Measurements from ENCODE around the gene PCCA.
"Not testable (repeated sequence)": the region's sequence is repeated elsewhere in the genome, so short reads cannot be mapped to it uniquely, and the experiment has no call there.

PCCA gene

GRCh38 chr13:100197591-100198365 lies 108.9 kb downstream of the PCCA start:
- DNase-seq: no peak

- no peak for DNase-seq
These were observed 114.9 kb downstream of the PCCA start for GRCh38 chr13:100203696-100204367.

- DNase-seq: no peak
These were observed 119.1 kb downstream of the PCCA start for GRCh38 chr13:100208002-100208401.

DNA sequence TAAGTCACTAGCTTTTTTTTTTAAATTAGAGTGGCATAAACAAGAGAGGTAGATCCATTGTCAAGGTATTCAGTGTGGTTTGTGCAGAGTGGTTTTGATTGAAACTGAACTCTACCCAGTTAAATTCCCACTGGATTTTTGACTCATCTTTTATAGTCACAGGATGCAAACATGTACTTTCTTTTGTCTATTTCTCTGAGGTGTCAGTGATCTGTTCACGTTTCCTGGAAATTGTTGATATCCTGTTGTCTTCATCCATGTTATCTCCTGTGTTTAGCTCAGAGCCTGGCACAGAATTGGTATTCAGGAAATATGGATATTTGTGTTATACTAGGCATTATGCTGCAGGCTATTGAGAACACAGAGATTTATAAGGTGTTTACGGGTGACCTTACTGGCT lies 119.7 kb downstream of the PCCA start:
- no peak for DNase-seq

DNA sequence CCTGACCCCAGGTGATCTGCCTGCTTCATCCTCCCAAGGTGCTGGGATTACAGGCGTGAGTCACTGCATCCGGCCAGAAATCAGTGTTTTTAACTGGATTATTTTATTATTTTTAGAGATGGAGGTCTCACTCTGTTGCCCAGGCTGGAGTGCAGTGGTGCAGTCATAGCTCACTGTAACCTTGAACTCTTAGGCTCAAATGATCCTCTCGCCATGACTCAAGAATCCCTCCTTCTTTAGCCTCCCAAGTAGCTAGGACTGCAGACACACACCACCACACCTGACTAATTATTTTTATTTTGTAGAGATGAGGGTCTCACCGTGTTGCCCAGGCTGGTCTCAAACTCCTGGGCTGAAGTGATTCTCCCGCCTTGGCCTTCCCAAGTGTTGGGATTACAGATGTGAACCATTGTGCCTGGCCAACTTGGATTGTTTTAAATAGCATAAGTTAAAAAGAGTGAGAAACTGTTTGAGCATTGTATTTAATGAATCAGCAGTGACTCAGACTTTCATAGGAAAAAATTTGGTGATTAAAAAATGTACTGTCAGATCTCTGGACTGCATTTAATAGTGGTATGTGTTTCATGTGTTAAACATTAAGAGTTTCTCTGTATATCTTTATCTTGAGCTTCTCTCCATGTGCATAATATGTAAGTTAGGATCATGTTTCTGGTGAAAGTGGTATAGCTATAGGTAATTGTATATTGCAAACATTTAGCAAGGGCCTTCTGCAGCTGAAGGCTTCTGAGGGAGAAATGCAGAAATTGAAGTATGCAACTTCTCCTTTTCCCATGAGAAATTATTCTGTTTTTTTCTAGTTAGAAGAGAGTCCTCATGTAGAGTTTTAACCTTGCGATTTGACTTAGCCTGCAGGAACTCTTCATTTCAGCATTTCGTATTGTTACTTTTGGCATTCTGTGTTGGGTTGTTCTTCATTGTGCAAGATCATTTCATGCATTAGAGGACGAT lies 121.2 kb downstream of the PCCA start:
- no peak for DNase-seq

DNA sequence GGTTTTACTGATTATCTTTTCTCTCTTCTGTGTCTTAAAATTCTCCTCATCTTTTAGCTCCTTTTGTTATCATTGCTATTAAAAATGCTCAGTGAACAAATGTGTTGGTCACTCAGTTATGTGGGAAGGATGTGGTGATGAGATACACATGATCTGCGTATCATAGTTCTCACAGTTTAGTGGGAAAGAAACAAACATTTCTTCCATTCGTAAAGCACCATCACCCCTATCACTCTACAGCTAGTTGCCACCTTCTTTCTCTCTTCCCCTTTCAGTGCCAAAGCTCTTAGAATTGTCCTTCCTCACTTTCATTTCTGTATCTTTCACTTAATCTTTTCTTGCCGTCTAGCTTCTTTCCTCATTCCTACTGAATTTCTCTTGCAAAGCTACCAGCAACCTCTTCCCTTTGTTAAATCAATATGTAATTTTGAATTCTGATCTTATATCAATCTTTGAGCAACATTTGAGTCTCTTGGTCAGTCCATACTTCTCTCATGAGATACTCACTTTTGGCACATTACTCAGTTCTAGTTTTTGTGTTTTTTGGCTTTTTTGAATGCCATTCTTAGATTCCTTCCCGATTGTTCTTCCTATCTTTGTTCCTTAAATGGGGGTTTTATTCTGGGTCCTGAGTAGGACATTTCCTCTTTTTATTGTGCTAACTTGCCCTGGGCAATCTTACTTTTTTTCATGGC lies 122.3 kb downstream of the PCCA start:
- no peak for DNase-seq

DNA sequence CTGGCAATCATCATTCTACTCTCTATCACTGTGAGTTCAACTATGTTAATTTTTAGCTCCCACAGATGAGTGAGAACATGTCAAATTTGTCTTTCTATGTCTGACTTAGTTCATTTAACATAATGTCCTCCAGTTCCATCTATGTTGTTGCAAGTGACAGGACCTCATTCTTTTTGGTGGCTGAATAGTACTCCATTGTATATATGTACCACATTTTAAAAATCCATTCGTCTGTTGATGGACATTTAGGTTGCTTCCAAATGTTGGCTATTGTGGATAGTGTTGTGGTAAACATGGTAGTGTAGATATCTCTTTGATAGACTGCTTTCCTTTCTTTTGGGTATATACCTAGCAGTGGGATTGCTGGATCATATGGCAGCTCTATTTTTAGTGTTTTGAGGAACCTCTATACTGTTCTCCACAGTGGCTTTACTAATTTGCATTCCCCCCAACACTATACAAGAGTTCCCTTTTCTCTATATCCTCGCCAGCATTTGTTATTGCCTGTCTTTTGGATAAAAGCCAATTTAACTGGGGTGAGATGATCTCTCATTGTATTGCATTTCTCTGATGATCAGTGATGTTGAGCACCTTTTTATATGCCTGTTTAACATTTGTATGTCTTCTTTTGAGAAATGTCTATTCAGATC lies 124.1 kb downstream of the PCCA start:
- no peak for DNase-seq

DNA sequence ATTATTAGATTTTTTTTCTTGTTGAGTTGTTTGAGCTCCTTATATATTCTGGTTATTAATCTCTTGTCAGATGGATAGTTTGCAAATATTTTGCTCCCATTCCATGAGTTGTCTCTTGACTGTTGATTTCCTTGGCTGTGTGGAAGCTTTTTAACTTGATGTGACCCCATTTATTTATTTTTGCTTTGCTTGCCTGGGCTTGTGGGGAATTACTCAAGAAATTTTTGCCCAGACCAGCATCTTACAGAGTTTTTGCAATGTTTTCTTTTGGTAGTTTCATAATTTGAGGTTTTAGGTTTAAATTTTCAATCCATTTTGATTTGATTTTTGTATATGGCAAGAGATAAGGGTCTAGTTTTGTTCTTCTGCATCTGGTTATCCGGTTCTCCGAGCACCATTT lies 124.7 kb downstream of the PCCA start:
- DNase-seq: no peak

DNA sequence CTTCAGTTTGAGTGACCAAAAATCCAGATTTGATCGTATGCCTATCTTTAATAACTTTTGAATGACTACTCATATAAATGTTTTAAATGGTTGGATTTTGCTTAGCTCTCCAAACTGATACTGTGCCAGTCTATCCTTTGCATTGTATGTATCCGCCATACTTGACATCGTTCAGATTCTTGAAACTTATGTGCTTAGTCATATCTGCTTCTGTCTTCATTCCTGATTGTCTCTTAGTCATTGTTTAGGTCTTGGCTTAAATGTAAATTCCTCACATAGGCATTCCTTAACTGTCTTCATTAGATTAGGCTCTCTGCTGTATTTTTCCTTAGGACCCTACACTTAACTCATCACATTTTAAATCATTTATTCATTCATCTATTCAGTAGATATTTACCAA lies 126.0 kb downstream of the PCCA start:
- no peak for DNase-seq

GRCh38 chr13:100221166-100221565 lies 132.3 kb downstream of the PCCA start:
- DNase-seq: no peak

DNA sequence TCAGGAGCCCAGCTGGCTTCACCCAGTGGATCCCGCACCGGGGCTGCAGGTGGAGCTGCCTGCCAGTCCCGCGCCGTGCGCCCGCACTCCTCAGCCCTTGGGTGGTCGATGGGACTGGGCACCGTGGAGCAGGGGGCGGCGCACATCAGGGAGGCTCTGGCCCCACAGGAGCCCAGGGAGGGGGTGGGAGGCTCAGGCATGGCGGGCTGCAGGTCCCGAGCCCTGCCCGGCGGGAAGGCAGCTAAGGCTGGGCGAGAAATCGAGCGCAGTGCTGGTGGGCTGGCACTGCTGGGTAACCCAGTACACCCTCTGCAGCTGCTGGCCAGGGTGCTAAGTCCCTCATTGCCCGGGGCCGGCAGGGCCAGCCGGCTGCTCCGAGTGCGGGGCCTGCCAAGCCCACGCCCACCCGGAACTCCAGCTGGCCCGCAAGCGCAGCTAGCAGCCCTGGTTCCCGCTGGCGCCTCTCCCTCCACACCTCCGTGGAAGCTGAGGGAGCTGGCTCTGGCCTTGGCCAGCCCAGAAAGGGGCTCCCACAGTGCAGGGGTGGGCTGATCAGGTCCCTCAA lies 135.2 kb downstream of the PCCA start:
- DNase-seq: not testable (repeated sequence)

- no peak for DNase-seq
These were observed 140.7 kb downstream of the PCCA start for GRCh38 chr13:100229603-100230002.

DNA sequence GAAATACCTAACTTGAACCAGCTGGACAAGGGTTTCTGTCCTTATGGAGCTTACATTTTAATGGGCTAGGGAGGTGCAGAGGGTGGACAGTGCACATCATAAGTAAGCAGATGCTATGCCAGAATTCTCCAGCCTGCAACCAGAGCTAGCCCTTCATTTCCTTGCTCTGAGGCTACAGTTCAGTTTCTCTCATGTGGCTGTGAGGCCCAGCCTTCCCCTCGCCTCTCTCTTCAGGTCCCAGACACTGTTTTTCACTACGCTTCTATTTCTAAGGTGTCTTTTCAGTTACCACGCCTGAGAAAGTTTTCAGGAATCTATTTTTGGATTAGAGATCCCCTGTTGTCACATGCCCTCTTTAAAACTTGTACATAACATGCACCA lies 141.9 kb downstream of the PCCA start:
- no peak for DNase-seq

DNA sequence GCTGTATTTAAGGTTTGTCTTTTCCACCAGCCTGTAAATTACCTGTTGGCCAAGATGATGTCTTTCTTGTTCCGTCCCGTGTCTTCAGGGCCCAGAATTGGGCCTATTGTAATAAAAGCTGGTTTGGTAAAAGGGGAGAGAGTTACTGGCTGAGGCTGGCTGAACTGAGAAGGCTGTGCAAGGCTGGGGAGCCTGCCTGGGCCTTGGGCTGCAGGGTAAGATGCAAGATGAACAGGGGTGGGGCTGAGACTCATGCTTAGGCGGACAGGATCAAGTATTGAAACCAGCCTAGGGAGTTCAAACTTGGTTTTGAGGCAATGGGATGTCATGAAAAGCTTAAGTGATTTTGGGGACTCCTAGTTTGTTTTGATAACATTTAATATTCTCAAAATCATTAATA lies 142.3 kb downstream of the PCCA start:
- DNase-seq: no peak

GRCh38 chr13:100234006-100234405 lies 145.1 kb downstream of the PCCA start:
- DNase-seq: no peak

DNA sequence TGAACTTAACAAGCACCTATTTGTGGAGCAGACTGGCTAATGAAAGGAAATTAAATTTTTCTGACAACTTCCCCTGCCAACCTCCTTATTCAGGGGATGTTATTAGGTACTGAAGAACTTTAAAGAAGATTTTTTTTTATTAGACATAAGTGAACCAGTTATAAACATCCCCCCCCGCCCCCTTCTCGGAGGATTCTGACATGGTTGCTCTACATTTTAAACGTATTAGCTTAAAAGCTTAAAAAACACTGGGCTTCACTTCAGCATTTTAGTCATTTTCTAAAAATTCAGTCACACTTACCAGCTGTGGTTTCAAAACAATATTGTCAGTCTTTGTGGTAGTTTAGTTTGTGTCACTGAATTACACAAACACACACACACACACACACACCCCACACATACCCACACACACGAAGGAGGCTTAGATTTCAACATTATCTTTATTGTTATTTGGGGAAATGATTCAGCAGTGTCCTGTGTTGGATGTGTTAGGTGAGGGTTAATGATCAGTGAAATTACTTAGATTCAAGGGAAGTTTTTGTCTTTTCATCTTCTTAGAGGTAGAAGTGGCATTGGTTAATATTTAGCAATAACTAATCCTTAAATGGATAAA lies 145.7 kb downstream of the PCCA start:
- DNase-seq: no peak

DNA sequence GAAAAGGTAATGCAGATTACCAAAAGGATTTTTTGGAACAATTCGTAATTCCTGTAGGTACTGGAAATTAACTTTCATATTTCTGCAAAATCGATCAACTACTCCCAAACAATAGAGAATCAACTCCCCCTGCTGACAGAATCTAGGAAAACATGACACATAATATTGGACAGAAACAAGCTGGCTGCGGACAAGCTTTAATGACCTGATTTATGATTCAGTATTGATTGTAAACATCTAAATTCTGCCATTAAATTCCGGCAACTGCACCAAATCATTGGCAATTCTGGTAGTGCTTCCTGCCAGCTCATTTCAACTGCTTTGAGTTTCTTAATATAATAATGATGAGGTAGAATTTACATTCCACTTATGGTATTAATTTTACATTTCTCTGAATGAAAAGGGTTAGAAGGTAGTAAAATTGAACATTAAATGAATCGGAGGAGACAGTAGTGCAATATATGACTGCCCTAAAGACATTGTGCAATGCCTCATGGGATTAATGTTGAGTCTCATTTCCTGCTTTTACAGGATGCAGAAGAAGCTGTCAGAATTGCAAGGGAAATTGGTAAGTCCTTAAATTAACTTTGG lies 146.5 kb downstream of the PCCA start:
- no peak for DNase-seq

DNA sequence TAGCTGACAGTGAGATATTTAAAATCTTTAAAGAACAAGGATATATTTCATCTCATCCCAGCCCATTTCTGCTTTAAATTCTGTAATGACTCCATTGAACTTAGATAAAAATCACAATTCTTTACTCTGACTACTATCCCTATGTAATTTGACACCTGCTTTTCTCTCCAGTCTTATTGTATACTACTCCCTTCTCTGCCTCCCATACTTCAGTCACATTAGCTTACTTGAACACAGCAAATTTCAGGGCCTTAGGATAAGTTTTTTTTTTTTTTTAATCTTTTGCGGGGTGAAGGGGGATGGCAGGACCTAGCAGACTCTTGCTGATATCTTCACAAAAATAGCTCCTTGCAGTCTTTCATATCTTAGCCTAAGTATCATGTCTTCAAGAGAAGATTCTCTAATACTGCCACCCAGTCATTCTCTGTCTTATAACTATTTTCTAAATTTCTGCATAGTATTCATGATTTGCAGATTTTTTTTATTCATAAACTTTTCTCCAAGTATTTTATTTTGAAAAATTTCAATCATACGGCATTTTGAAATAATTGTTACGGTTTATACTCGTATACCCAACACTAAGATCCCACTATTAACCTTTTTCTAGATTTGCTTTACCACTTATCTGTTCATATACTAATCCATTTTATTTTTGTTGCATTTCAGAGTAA lies 151.4 kb downstream of the PCCA start:
- DNase-seq: no peak

DNA sequence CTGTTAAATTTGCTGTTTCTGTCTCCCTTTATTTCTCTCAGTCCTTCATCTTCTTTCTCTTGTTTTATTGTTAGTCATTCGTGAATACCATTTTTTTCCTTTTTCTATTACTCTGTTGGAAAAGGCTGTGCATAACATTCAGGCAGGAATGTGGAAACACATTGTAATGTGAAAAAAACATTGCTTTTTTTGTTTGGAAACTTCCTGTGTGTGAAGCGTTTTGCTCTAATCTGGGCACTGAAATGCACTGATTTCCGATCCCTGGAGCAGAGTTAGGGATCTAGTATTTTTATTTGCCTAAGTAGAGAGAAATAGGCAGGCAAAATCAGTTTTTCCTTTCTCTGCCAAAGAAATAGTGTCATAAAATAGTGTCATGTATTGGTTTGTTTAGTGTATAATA lies 155.5 kb downstream of the PCCA start:
- no peak for DNase-seq

DNA sequence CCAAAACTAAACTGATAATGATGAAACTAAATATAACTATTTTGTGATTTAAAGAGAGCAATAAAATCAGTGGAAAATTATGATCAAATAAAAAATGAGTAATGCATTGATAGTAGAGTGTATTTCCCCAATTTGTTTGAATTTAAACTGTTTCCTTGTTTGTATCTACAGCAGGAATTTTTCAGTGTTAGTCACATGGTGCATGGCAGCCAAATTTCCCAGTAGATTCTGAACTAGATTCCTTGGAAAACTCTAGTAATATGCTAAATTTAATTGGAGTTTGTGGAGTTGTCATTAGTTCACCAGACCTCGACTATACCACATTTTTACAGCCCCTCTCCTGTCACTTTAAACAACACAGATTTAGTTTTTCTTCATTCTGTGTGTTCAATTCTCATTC lies 156.2 kb downstream of the PCCA start:
- no peak for DNase-seq

GRCh38 chr13:100247937-100248336 lies 159.0 kb downstream of the PCCA start:
- no peak for DNase-seq

All from activated CD4-positive, CD25-positive, alpha-beta regulatory T cell (primary cell).